Inflammatory macrophage treated with lipopolysaccharide for 4 hours (primary cell): ENCODE results near the gene COPS2.

ENCODE experiments used
- DNase-seq: peaks from one replicate; pipeline ENCODE4 v3.0.0-alpha.2; 2020

The COPS2 gene

DNA sequence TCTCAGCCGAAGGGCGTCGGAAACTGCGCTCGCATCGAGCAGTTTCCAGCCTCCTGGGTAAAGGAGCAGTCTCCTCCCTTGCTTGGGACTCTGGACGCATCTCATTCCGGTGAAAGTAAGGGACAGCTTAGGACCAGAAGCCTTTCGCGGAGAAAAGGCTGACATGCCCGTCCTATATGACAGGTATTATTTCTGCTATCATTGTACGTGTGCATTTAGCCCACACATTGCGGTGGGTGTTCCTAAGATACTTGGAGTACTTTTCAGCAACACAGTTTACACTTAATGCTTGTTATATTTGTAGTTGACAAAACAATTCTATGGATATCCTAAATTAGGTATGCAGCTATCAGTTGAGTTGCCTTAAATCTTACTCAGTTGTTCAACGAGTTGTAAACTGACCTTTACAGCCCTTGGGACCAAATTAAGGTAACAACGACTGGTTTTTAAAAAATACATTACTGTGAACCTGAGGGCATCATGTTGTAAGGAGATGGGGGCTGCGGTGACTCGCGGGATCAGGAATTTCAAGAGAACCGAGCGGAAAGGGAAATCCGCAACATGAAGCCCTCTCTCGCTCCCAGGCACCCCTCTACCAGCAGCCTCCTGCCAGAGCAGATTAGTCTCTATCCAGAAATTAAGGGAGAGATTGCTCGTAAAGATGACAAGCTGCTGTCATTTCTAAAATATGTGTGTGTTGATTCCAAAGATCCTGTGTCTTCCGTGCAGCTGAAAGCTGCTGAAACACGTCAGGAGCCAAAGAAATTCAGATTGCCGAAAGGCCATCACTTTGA lies 632 bp upstream of the COPS2 start:
- no peak for DNase-seq

DNA sequence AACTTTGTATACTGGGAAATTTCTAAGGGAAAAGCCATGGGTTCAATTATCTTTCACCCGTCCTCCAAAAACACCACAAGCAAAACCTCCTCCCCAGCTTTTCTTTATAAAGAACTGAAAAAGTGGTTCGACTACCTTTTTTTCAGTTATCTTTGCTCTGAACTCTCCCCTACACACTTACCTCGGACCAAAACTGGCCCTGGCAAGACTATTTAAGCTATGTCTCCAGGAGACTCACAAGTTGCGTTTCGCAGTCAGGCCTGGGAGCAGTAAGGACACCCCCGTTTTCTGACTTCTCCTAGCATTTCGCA lies 645 bp downstream of the COPS2 start:
- DNase-seq = no peak

DNA sequence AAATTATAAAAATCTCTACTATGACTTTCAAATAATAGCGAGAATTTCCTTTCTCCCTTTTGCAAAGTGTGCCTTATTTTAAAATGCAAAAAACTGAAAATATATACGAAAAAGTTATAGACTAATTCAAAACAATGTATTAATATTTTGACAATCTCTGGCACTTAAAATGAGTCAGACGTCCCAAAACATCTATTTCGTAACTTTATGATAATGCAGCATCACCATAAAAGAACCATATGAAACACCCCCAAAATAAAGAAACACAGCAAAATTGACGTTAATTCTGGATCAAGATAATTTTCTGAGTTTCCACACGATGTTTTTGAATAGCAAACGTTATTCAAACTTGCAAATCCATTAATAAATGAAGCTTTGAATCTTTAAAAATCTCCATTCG lies 1.0 kb downstream of the COPS2 start:
- DNase-seq = peak; percentile 36

DNA sequence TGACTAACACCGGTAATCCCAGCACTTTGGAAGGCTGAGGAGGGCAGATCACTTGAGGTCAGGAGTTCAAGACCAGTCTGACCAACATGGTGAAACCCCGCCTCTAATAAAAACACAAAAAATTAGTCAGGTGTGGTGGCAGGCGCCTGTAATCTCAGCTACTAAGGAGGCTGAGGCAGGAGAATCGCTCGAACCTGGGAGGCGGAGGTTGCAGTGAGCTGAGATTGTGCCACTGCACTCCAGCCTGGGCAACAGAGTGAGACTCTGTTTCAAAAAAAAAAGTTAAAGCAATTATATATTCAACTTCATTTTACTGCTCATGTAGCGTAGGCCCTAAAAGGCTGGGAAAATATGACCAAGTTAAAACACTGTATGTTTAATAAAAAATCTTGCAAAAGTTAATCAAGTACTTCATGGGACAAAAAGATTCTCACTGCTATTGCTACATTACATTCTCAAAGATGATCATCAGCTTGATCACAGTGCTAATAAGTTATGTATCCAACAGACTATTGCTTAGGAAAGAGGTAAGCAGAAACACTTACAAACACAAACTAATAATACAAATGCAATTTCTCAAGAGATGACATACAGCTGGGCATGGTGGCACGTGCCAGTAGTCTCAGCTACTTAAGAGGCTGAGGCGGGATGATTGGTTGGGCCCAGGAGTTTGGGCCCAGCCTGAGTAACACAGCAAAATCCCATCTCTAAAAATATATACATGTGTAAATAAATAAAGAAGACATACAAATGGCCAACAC lies 2.7 kb downstream of the COPS2 start:
- no peak for DNase-seq

DNA sequence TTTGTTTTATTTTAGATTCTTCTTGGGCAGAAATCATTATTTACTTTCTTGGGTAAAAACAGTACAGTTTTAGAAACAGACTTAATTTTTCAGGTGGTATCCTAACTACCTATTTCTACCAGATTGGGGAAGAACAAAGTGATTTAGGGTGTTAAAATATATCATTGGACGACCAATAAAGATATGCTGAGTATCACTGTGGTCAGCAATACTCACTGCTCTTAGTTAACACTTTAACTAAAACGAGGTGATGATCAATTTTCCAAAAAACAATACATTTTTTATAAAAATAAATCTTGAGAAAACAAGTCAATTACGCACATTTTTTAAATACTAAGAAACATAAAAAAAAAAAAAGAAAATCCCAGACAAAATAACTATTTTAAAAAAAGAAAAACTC lies 3.6 kb downstream of the COPS2 start:
- DNase-seq = no peak

DNA sequence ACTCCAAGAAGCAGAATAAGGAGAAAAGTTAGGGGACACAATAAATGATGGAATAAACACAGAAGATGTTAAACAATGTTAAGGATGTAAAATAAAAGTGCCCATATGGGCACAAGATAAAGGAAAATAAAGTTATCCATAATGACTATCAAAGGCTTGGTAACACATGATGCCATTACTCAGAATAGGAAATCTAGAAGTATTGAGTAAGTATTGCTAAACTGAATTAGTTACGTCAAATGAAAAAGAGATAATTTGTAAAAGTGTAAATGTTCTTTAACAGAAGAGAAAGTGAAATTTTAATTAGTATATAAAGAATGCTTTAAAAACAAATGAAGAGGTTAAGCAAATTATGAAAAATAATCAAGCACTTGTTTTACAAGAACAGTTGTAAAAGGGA lies 6.7 kb downstream of the COPS2 start:
- peak; percentile 75 for DNase-seq

DNA sequence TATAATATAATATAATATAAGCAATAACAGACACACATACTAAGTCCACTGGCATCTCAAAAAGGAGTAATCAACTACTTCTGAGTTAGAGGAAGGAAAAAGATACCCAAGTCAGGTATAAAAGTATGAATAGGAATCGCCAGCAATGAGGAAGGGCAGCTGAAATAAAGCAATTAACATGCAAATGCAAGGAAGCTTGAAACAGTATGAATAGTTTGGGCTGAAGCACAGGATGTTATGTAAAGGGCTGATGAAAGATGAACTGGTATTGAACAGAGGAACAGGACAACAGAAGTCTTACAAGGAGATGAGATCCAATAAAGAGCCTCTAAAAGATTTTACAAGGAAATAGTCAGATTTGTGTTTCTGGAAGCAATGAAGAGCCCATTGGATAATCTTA lies 7.1 kb downstream of the COPS2 start:
- DNase-seq = peak; percentile 1

DNA sequence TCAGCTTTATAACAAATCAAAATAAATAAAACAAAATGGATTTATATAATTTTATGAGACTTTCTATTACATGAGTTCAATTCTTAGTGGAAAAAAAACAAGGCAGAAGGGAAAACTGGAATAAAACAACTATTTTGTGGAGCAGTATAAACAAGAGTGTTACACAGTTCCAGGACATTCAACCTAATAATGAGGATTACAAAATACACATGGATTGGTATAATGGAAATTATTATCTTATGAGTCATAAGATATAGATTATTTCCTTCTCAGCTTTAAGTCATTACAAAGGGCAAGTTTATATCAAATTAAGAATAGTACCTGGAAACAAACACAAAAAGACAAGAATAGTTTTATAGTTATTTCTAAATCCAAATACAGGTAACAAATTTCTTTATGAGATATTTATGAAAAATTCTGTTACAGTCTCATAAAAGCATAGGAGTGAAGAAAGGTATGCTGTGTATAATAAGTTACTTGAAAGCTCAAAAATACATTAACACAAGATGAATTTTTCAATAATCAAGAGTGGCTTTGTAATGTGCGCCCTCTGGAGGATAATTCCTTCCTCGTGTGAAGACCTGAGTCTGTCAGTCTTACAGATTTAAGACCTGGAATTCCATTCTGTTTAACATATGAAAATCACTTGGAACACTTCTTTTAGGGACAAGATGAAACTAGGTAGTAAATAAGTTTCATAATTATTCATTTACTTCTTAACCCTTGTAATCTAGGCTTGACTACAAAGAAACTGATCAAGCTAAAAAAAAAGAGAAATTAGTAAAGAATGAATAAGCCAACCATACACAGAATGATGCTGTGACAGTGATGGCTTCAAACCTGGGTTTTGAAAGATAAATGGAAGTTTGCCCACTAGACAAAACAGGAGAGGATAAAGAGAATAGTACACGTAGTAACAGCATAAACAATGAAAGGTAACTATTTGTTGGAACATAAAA lies 9.5 kb downstream of the COPS2 start:
- DNase-seq = peak; percentile 58

DNA sequence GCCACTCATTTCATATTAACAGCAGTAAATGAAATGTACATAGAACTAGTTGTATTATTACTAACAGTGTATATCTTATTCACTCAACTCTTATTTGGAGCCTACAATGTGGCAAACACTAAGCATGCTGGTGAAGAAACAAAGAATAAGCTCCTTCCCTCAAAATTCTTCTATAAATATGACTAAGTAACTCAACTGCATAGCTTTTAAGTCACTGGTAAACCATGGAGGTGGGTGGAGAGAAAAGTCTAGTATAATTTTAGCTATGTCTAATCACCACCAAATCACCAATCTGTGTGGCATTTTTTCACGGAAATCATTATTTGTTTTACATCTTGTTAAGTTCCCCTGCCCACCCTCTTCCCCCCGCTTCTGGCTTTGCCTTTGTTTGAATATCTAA lies 17.5 kb downstream of the COPS2 start:
- DNase-seq = no peak

DNA sequence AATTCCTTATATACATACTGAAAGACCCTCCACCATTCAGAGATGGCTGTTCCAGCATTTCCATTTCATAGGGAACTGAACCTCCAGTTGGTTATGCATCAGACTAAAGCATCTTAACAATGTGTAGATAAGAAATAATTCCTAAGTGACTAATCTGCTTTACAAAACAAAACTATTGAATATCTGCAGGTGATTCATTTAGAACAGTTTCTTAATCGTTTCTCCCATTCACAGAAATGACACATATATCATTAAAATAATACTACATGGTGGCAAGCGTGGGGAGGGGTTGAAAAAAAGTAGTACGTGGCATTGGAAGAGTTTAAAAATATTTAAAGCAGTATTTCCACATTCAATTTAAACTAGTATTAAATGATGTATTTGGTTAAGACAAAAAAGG lies 19.5 kb downstream of the COPS2 start:
- no peak for DNase-seq

DNA sequence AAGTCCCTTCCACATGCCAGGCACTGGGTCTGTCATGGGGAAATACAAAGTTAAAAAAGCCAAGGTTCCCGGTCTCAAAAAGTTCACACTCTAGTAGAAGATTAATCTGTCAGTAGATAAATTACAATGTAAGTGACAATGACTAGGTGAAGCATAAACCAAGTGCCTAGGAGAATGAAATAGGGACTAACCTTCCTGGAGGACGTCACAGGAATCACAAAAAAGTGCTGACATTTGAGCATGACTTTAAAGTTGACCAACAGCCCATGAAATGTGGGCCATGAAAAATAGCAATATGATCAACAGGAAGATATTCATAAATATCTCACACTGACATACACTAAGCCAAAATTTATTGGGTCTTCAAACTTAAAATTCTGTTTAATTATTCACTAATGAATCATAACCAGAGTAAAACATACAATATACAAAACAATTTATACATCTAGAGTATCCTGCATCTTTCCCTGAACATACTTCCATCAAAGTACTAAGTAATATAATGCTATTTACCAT lies 20.0 kb downstream of the COPS2 start:
- DNase-seq = no peak

DNA sequence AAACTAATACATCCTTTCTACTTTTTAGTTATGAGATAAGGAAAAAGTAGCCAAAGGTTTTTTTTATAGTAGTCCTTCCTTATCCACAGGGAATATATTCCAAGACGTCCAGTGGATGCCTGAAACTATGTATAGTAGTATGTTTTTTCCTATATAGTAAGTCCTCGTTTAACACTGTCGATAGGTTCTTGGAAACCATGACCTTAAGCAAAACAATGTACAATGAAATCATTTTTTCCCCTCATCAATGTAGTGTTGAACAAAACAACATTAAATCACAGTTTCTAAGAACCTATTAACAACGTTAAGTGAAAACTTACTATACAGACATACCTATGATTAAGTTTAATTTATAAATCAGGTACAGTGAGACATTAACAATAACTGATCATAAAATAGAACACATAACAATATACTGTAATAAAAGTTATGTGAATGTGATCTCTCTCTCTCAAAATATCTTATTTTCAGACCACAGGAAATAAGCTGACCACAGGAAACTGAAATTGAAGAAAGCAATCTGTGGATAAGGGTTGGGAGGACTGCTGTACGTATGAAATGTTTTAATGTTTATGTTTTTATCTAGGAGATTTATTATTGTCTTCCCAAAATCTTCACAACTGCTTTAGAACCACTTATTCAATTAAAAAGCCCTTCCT lies 20.6 kb downstream of the COPS2 start:
- DNase-seq = no peak

DNA sequence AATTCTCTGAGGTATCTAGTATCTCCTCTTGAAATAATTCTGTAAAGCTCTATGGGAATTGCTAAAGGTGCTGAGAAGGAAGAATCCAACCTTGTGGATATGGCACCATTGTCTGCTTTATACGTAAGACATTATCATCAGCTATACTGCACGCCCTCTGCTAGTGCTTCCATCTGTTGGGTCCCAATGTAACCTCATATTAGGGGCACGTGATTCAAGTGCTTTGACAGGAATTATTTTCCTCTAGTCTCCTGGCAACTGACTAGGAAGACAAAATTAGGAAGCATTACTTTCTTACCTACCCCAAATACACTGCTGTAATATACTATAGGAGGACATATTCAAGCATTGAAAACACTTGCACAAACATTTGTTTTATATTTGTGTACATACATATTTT lies 24.0 kb downstream of the COPS2 start:
- DNase-seq = no peak

DNA sequence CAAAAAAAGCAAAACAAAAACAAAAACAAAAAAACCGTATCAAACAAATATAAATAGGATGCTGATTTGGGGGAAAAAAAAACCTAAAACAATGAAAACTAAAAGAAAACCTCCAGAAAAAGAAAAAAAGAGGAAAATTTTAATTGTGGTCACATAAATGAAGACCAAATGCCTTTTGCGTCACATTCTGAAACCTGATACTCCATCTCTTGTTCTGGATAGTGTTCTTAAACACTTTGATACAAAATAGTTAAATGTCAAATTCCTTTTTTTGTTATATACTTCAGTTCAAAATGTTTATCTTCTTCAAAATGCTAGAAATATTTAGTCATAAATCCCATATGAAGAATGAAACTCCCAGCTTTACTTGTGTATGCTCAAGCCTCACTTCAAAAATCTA lies 31.0 kb downstream of the COPS2 start:
- DNase-seq = no peak

DNA sequence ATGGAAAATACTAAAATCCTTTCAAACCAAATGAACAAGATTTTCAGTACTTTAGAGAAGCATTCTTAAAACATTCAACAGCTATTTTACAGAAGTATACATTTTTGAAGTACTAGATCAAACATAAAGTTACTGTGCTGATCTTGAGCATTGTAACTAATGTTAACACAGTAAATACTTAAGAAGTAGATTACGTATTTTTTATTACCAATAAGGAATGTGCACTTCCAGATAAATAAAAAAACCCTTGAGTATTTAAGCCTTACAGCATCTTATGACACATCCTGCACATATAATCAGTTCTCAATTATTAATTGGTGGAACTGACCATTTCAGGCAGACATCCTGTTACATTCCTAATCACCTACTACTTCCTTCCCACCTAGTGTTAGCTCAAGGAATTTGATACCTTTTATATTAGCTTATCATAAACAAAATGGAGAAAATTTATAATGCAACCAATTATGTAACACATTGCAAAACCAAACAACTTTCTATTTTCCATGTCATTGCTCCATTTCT lies 32.8 kb downstream of the COPS2 start:
- DNase-seq = no peak

DNA sequence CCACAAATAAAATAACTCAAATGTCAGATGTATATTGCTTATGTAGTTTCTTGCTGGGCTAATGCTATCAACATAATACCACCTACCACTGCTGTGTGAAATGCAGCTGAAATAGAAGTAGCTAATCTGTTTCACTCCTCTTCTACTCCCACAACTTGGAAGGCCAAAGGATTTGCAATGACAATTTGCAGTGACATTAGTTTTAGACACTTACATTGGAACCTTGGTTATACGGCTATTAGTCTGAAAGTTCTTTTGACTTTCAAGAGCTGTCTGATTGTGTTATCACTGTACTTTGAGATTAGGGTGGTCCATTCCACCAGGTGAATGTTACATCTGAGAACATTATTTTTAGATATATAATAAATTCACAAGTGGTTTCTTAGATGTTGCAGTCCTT lies 33.5 kb downstream of the COPS2 start:
- no peak for DNase-seq

DNA sequence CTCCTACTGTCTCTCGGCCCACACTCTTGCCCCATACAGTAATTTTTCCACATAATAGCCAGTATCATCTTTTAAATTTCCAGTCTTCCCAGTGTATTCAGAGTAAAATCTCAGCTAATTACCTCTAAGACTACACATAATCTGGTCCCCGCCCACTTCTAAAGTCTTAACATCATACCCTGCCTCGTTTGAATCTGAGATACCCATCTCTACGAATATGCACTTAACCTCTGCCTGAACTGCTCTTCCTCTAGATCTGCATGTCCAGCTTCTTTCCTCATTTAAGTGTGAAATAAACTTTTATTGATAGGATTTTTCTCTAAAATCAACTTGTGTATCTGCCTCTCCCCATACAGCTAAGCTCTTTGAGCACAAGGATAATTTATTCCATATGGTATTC lies 34.6 kb downstream of the COPS2 start:
- DNase-seq = no peak

DNA sequence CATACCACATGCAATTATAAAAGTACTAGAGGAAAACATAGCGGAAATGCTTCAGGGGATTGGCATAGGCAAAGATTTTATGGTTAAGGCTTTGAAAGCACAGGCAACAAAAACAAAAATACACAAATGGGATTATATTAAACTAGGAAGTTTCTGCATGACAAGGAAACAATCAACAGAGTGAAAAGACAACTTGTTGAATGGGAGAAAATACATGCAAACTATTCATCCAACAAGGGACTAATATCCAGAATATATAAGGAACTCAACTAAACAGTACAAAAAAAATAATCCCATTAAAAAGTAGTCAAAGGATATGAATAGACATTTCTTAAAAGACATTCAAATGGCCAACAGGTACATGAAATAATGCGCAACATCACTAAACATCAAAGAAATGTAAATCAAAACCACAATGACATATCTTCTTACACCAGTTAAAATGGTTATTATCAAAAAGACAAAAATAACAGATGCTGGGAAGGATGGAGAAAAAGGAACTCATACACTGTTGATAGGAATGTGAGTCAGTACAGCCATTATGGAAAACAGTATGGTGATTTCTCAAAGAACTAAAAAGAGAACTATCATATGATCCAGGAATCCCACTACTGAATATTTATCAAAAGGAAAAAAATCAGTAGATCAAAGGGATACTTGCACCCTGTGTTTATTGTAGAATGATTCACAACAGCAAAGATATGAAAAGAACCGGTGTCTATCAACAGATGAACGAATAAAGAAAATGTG lies 39.1 kb downstream of the COPS2 start:
- no peak for DNase-seq

DNA sequence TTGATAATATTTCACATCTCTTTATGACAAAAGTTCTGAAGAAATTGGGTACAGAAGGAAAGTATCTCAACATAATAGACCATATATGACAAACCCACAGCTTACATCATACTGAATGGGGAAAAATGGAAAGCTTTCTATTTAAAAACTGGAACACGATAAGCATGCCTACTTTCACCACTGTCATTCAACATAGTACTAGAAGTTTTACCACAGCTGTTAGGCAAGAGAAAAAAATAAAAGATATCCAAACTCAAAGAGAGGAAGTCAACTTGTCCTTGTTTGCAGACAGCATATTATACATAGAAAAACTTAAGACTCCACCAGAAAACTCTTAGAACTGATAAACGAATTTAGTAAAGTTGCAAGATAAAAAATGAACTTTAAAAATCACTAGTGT lies 40.3 kb downstream of the COPS2 start:
- DNase-seq = peak; percentile 1

DNA sequence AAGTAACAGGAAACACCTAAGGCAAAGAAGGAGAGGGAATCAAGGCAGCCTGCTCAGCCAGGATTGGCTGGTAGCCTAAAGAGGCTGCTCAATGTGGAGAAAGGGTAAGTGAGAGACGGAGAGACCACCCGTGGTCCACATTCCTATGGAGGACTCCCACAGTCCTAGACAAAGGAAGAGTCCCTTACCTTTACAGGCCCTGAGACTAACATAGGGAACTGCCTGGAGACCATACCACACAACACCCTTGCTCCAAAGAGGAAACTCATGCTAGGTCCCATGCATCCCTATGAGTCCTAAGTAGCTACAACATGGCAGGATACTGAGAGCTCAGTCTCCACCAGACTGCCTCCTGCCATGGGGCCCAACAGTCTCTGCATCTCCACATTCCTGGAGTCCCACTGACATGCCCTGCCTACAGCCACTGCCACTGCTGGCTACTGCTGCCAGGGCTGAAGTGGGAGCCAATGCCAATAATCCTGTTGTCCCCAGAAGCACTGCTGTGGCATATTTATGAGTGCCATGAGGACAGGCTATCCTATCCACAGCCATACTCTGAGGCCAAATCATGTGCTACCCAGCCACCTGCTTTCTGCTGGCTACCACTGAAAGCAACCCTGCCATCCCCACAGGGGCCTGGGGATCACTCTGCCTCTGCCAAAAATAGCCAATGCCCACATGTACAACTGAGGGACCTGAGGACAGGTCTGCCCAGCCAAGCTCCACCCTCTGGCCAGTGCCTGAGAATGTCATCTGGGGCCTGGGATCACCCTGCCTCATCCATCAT lies 45.0 kb downstream of the COPS2 start:
- no peak for DNase-seq

DNA sequence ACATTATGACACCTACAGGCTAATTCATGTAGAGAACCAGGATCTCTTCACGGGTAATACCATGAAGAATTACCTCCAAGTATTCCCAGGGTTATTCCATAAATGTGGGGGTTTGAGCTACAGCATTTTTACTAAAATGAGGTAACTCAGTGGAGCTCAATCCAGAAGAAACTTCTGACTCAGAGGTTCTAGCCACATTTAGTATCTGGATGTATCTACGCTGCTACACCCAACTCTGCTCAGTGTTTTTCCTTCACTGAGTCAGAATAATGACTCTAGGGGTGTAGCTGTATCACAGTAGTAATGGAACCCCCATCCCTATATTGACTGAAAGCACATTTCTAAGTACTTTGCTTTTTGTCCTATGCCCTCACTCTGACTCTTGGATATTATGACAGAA lies 52.4 kb downstream of the COPS2 start:
- no peak for DNase-seq
